ENCODE results near the gene OSBP. TPM values are rescaled to one million over a fixed set of nuclear protein-coding genes. Genes with fewer than 3 reads are reported as not detected.
"Not testable (repeated sequence)": the region's sequence is repeated elsewhere in the genome, so short reads cannot be mapped to it uniquely, and the experiment has no call there.

The OSBP gene
- total and polyA plus RNA-seq, 11 donors, result 12.0 to 48.3 (median 32.3) TPM

- ATAC-seq (peak; percentile 70 to 83 (median 76)), DNase-seq (peak; percentile 62 to 82 (median 75))
- intact Hi-C loops (cut with DNase I), result loop anchor here in 6 of 10 donors (1.0 to 10.0 kb wide), 6 partner anchors 9 to 118 kb away; partner anchors contain the start of genes OSBP (in 3 of the 6) and PATL1 (in 2 of the 6)
Measured at GRCh38 chr11:59550842-59551658, 64.5 kb downstream of the OSBP start.

GRCh38 chr11:59550368-59550841, 65.2 kb downstream of the OSBP start:
- intact Hi-C loops (cut with DNase I), result loop anchor here in 5 of 10 donors (2.0 to 10.0 kb wide), 5 partner anchors 62 to 118 kb away; partner anchors contain the start of genes OSBP (in 3 of the 5) and PATL1 (in 2 of the 5)
- H3K9me3 ChIP-seq, result no peaks in the 10 kb centered on the region
- WGBS, 4 donors, result 0 to 2% (median 1%) methylated on average over 19 to 31 of the region's 31 CpGs

More at GRCh38 chr11:59550842-59551658, 64.5 kb downstream of the OSBP start:
- Histone ChIP-seq H3K27me3 (peaks cover 0 to 5% (median 0%) of the 10 kb centered on the region in 9 donors), H3K4me3 (peak overlapping the region; percentile 24 to 68 (median 56)), H3K9me3 (no peaks in the 10 kb centered on the region), H3K4me1 (peaks cover 0 to 50% (median 2%) of the 10 kb centered on the region in 12 donors), H3K27ac (peak overlapping the region; percentile 43 to 89 (median 80)), H3K36me3 (no peaks in the 10 kb centered on the region)
- TF ChIP-seq CTCF (IDR thresholded peaks at IDR 0.05), result no peak
- no peak for TF ChIP-seq POLR2A (IDR thresholded peaks at IDR 0.05)
- WGBS, 4 donors, result 1 to 2% (median 1%) methylated on average over 34 of the region's 34 CpGs

GRCh38 chr11:59548309-59548656, 67.3 kb downstream of the OSBP start:
- 94 to 97% (median 96%) methylated on average over 5 of the region's 5 CpGs for WGBS, 4 donors
- H3K27ac ChIP-seq, result no peak overlapping the region
- DNase-seq (no peak), ATAC-seq (no peak)
- H3K4me3 ChIP-seq, result no peak overlapping the region
- H3K27me3 ChIP-seq, result no peaks in the 10 kb centered on the region
- no peaks in the 10 kb centered on the region for H3K36me3 ChIP-seq
- intact Hi-C loops (cut with DNase I), result loop anchor here in 2 of 10 donors (5.0 to 10.0 kb wide), 3 partner anchors 64 to 129 kb away; no protein-coding TSS in a partner anchor
- no peaks in the 10 kb centered on the region for H3K9me3 ChIP-seq
- TF ChIP-seq POLR2A (IDR thresholded peaks at IDR 0.05) (no peak), CTCF (IDR thresholded peaks at IDR 0.05) (no peak)
- peaks cover 0 to 44% (median 0%) of the 10 kb centered on the region in 12 donors for H3K4me1 ChIP-seq

More at GRCh38 chr11:59550368-59550841, 65.2 kb downstream of the OSBP start:
- TF ChIP-seq CTCF (IDR thresholded peaks at IDR 0.05) (peak; percentile 19 to 62 (median 40)), POLR2A (IDR thresholded peaks at IDR 0.05) (no peak)
- DNase-seq (peak; percentile 62 to 83 (median 78)), ATAC-seq (peak; percentile 74 to 91 (median 86))
- H3K27ac ChIP-seq, result peak overlapping the region; percentile 43 to 89 (median 80)
- H3K27me3 ChIP-seq, result peaks cover 0 to 2% (median 0%) of the 10 kb centered on the region in 9 donors
- peaks cover 0 to 44% (median 0%) of the 10 kb centered on the region in 12 donors for H3K4me1 ChIP-seq
- no peaks in the 10 kb centered on the region for H3K36me3 ChIP-seq
- peak overlapping the region; percentile 24 to 68 (median 56) for H3K4me3 ChIP-seq

- not testable (repeated sequence) for ATAC-seq, DNase-seq, H3K27me3 ChIP-seq, H3K36me3 ChIP-seq, H3K4me3 ChIP-seq, H3K9me3 ChIP-seq, H3K27ac ChIP-seq
- intact Hi-C loops (cut with DNase I), result loop anchor here in 2 of 10 donors (5.0 to 10.0 kb wide), 3 partner anchors 65 to 130 kb away; no protein-coding TSS in a partner anchor
- WGBS, 4 donors, result 75 to 82% (median 78%) methylated on average over 5 of the region's 5 CpGs
- H3K4me1 ChIP-seq, result peaks cover 0 to 44% (median 0%) of the 10 kb centered on the region in 12 donors
Measured at GRCh38 chr11:59547605-59548308, 67.8 kb downstream of the OSBP start.

Data from heart left ventricle (tissue), 16 donors.